ENCODE measurements around the gene GPN2. TPM values are rescaled to one million over a fixed set of nuclear protein-coding genes. Genes with fewer than 3 reads are reported as not detected.
A peak's percentile ranks its signal among the peaks of the same experiment; 100 is the strongest.

The GPN2 gene
- total RNA-seq, 4 donors from 2014 or later = 8.9 to 10.0 (median 9.8) TPM

GRCh38 chr1:26853600-26853999 is 36.5 kb downstream of the GPN2 start:
- Histone ChIP-seq H3K4me3 (no peak overlapping the region), H3K27me3 (no peaks in the 10 kb centered on the region), H3K27ac (no peak overlapping the region), H3K9me3 (no peaks in the 10 kb centered on the region), H3K4me1 (no peaks in the 10 kb centered on the region), H3K36me3 (peaks cover 0 to 74% of the 10 kb centered on the region in 2 donors)
- no peak for TF ChIP-seq CTCF (IDR thresholded peaks at IDR 0.05 in 4 of 5, conservative IDR thresholded peaks at IDR 0.05 in 1 of 5)
- TF ChIP-seq POLR2A (IDR thresholded peaks at IDR 0.05) = no peak
- ATAC-seq (no peak), DNase-seq (no peak)
- in situ Hi-C loops (cut with MboI; ENCODE audit: low sequenced_read_pairs in 4 of 4) = no loop called here
- intact Hi-C loops (cut with DNase I; ENCODE audit: low total_unique reads) = loop anchor here (1.0 kb wide), 1 partner anchor 25 kb away; no protein-coding TSS in a partner anchor

- H3K4me3 ChIP-seq = no peak overlapping the region
- in situ Hi-C loops (cut with MboI; ENCODE audit: low sequenced_read_pairs in 4 of 4) = no loop called here
- H3K9me3 ChIP-seq = no peaks in the 10 kb centered on the region
- intact Hi-C loops (cut with DNase I; ENCODE audit: low total_unique reads) = loop anchor here (1.0 kb wide), 1 partner anchor 25 kb away; no protein-coding TSS in a partner anchor
- no peak overlapping the region for H3K27ac ChIP-seq
- H3K27me3 ChIP-seq = no peaks in the 10 kb centered on the region
- DNase-seq = peak; percentile 69 to 83
- peak; percentile 90 to 97 for ATAC-seq
- no peaks in the 10 kb centered on the region for H3K4me1 ChIP-seq
- TF ChIP-seq POLR2A (IDR thresholded peaks at IDR 0.05) (no peak), CTCF (IDR thresholded peaks at IDR 0.05 in 4 of 5, conservative IDR thresholded peaks at IDR 0.05 in 1 of 5) (peak; percentile 71 to 92 (median 84))
- peaks cover 0 to 75% of the 10 kb centered on the region in 2 donors for H3K36me3 ChIP-seq
These were observed 36.9 kb downstream of the GPN2 start for GRCh38 chr1:26853156-26853555.

GRCh38 chr1:26852701-26853100 is 37.4 kb downstream of the GPN2 start:
- in situ Hi-C loops (cut with MboI; ENCODE audit: low sequenced_read_pairs in 4 of 4) = no loop called here
- H3K4me3 ChIP-seq = no peak overlapping the region
- no peak for DNase-seq
- TF ChIP-seq POLR2A (IDR thresholded peaks at IDR 0.05) = no peak
- TF ChIP-seq CTCF (IDR thresholded peaks at IDR 0.05 in 4 of 5, conservative IDR thresholded peaks at IDR 0.05 in 1 of 5) = no peak
- H3K27ac ChIP-seq = no peak overlapping the region
- no peak for ATAC-seq
- no peaks in the 10 kb centered on the region for H3K9me3 ChIP-seq
- H3K36me3 ChIP-seq = peaks cover 0 to 76% of the 10 kb centered on the region in 2 donors
- intact Hi-C loops (cut with DNase I; ENCODE audit: low total_unique reads) = loop anchor here (1.0 kb wide), 1 partner anchor 26 kb away; no protein-coding TSS in a partner anchor
- H3K27me3 ChIP-seq = no peaks in the 10 kb centered on the region
- no peaks in the 10 kb centered on the region for H3K4me1 ChIP-seq

GRCh38 chr1:26851106-26851684 is 38.9 kb downstream of the GPN2 start:
- ATAC-seq (no peak), DNase-seq (no peak)
- in situ Hi-C loops (cut with MboI; ENCODE audit: low sequenced_read_pairs in 4 of 4) (no loop called here), intact Hi-C loops (cut with DNase I; ENCODE audit: low total_unique reads) (no loop called here)
- no peak overlapping the region for H3K27ac ChIP-seq
- no peaks in the 10 kb centered on the region for H3K9me3 ChIP-seq
- H3K36me3 ChIP-seq = peaks cover 0 to 83% of the 10 kb centered on the region in 2 donors
- no peaks in the 10 kb centered on the region for H3K4me1 ChIP-seq
- H3K4me3 ChIP-seq = no peak overlapping the region
- H3K27me3 ChIP-seq = no peaks in the 10 kb centered on the region
- TF ChIP-seq CTCF (IDR thresholded peaks at IDR 0.05 in 4 of 5, conservative IDR thresholded peaks at IDR 0.05 in 1 of 5) (no peak), POLR2A (IDR thresholded peaks at IDR 0.05) (no peak)

Data from gastrocnemius medialis (tissue), 4 donors.